Measurements from ENCODE around the gene SBDS. TPM values are rescaled to one million over a fixed set of nuclear protein-coding genes. Genes with fewer than 3 reads are reported as not detected.
"Not testable (repeated sequence)": the region's sequence is repeated elsewhere in the genome, so short reads cannot be mapped to it uniquely, and the experiment has no call there.

SBDS gene
- total RNA-seq, 2 donors from 2014 or later: 37.9 to 52.1 TPM

DNA sequence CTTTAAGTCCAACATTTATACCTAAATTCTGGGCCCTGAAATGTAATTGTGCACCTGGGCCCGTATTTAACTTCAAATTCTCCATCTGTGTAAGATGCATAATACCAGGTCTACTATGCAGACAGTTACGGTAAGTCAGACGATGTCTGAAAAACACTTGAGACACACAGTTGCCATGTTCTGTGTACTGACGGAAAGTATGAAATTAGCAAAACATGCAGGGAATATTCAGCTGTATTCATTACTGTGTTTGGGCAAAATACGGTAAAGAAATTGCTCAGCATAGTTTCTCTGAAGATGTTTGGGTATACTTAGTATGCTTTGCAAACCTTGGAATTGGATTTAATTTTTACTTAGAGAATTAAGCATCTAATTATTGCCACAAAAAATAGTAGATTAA, 17.1 kb downstream of the SBDS start:
- H3K27me3 ChIP-seq; H3K4me1 ChIP-seq; H3K27ac ChIP-seq; H3K4me3 ChIP-seq; DNase-seq; H3K36me3 ChIP-seq (replicated peaks in 1 of 2; ENCODE audit: insufficient read depth in 1 of 2, low read depth in 2 of 2); intact Hi-C loops (cut with DNase I); ATAC-seq; H3K9me3 ChIP-seq: not testable (repeated sequence)
- 96 to 100% methylated on average over 1 to 4 of the region's 5 CpGs for WGBS, 2 donors

DNA sequence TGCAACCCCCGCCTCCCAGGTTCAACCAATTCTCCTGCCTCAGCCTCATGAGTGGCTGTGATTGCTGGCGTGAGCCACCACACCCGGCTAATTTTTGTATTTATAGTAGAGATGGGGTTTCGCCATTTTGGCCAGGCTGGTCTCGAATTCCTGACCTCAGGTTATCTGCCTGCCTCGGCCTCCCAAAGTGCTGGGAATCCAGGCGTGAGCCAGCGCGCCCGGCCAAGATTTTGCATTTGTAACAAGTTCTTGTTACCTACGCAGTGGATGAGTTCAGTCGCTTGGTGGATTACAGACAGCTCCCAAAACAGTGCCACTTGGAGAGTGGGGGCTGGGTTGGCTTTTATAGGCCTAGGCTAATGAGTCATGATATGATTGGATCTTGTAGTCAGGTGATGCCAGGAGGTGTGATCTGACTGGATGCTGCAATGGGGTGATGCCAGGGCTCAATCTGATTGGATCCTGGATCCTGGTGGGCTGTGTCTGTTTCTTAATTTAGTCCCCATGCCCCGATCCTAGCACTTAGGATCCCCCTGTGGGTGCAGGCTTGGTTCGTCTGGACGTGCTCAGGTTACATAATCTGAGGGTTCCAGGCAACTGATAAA, 20.3 kb downstream of the SBDS start:
- Histone ChIP-seq H3K9me3 (peaks cover 0 to 3% (median 0%) of the 10 kb centered on the region in 3 donors), H3K4me3 (no peak overlapping the region), H3K27ac (no peak overlapping the region), H3K27me3 (no peaks in the 10 kb centered on the region), H3K4me1 (no peaks in the 10 kb centered on the region), H3K36me3 (replicated peaks in 1 of 2; ENCODE audit: insufficient read depth in 1 of 2, low read depth in 2 of 2) (no peaks in the 10 kb centered on the region)
- intact Hi-C loops (cut with DNase I): no loop called here
- TF ChIP-seq, protein P1, sequence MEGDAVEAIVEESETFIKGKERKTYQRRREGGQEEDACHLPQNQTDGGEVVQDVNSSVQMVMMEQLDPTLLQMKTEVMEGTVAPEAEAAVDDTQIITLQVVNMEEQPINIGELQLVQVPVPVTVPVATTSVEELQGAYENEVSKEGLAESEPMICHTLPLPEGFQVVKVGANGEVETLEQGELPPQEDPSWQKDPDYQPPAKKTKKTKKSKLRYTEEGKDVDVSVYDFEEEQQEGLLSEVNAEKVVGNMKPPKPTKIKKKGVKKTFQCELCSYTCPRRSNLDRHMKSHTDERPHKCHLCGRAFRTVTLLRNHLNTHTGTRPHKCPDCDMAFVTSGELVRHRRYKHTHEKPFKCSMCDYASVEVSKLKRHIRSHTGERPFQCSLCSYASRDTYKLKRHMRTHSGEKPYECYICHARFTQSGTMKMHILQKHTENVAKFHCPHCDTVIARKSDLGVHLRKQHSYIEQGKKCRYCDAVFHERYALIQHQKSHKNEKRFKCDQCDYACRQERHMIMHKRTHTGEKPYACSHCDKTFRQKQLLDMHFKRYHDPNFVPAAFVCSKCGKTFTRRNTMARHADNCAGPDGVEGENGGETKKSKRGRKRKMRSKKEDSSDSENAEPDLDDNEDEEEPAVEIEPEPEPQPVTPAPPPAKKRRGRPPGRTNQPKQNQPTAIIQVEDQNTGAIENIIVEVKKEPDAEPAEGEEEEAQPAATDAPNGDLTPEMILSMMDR (IDR thresholded peaks at IDR 0.05): no peak
- TF ChIP-seq POLR2A (IDR thresholded peaks at IDR 0.05): no peak
- ATAC-seq (no peak), DNase-seq (no peak)
- 87 to 89% methylated on average over 15 of the region's 15 CpGs for WGBS, 2 donors

DNA sequence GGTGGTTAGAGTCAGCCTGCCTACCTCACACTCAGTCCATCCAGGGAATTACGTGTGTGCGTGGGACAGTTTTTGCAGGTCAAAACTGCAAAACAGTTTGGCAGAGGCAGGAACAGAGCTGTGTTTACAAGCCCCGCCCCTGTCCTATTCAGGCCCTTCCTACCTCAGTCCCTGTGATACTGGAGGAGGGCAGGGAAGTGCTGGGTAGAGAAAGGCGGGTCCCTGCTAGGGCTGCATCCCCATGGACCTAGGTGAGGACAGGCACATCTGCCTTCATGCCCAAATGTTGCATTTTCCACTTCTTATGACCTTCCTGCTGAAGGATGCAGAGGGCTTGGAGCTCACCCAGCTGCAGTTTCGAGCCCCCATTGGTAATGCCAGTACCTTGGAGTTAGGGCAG, 25.1 kb downstream of the SBDS start:
- DNase-seq (no peak), ATAC-seq (no peak)
- intact Hi-C loops (cut with DNase I): no loop called here
- Histone ChIP-seq H3K4me1 (no peaks in the 10 kb centered on the region), H3K36me3 (replicated peaks in 1 of 2; ENCODE audit: insufficient read depth in 1 of 2, low read depth in 2 of 2) (no peaks in the 10 kb centered on the region), H3K27ac (no peak overlapping the region), H3K9me3 (no peaks in the 10 kb centered on the region), H3K27me3 (no peaks in the 10 kb centered on the region), H3K4me3 (no peak overlapping the region)
- TF ChIP-seq, protein P1 (IDR thresholded peaks at IDR 0.05): no peak
- TF ChIP-seq POLR2A (IDR thresholded peaks at IDR 0.05): no peak
- 69 to 76% methylated on average over 4 to 5 of the region's 5 CpGs for WGBS, 2 donors

DNA sequence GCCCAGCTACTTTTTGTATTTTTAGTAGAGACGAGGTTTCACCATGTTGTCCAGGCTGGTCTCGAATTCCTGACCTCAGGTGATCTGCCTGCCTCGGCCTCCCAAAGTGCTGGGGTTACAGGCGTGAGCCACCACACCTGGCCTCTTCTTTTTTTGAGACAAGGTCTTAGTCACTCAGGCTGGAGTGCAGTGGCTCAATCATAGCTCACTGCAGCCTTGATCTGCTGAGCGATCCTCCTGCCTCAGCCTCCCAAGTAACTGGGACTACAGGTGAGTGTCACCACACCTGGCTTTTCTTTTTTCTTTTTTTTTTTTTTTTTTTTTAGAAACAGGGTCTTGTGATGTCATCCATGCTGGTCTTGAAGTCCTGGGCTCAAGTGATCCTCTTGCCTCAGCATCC, 26.4 kb downstream of the SBDS start:
- H3K4me1 ChIP-seq; H3K4me3 ChIP-seq; H3K27me3 ChIP-seq; H3K36me3 ChIP-seq (replicated peaks in 1 of 2; ENCODE audit: insufficient read depth in 1 of 2, low read depth in 2 of 2); H3K9me3 ChIP-seq; ATAC-seq; H3K27ac ChIP-seq; DNase-seq; intact Hi-C loops (cut with DNase I): not testable (repeated sequence)
- 89 to 96% methylated on average over 5 of the region's 5 CpGs for WGBS, 2 donors

DNA sequence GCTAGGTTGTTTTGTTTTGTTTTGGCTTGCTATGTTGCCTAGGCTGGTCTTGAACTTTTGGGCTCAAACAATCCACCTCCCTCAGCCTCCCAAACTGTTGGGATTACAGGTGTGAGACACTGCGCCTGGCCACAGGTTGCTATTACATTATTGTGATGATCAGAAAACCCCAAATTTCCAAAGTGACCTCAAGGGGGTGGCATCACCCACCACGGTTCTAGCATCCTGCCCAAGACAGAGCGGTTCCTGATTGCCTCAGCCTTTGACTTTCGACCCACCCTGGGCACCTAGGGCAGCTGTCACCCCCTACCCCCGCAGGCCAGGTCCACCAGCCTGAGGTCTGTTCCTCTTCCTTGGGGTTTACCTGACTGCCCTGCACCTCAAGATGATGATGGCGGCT, 28.4 kb downstream of the SBDS start:
- Histone ChIP-seq H3K4me3 (no peak overlapping the region), H3K4me1 (no peaks in the 10 kb centered on the region), H3K27ac (no peak overlapping the region), H3K27me3 (no peaks in the 10 kb centered on the region), H3K9me3 (no peaks in the 10 kb centered on the region), H3K36me3 (replicated peaks in 1 of 2; ENCODE audit: insufficient read depth in 1 of 2, low read depth in 2 of 2) (no peaks in the 10 kb centered on the region)
- DNase-seq: no peak
- ATAC-seq: no peak
- intact Hi-C loops (cut with DNase I): no loop called here
- 80 to 92% methylated on average over 4 to 6 of the region's 6 CpGs for WGBS, 2 donors
- TF ChIP-seq POLR2A (IDR thresholded peaks at IDR 0.05): no peak
- TF ChIP-seq, protein P1 (IDR thresholded peaks at IDR 0.05): no peak

DNA sequence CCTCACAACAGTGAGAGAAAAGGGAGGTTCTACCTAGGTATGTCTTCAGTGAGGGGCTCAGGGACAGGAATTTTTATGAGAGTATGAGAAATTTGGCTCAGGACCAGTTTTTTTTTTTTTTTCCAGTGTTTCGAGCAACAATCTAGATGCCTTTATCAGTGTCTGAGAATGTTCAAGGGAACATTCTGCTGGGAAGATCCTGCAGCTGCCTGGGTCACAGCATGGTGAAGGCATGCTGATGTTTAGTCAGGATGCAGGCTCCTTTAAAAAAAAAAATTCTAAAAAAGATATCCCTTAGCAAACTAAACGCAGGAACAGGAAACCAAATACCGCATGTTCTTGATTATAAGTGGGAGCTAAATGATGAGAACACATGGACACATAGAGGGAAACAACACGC, 31.0 kb downstream of the SBDS start:
- Histone ChIP-seq H3K9me3 (no peaks in the 10 kb centered on the region), H3K27me3 (no peaks in the 10 kb centered on the region), H3K4me1 (no peaks in the 10 kb centered on the region), H3K27ac (no peak overlapping the region), H3K36me3 (replicated peaks in 1 of 2; ENCODE audit: insufficient read depth in 1 of 2, low read depth in 2 of 2) (no peaks in the 10 kb centered on the region), H3K4me3 (no peak overlapping the region)
- no peak for ATAC-seq
- no peak for DNase-seq
- no peak for TF ChIP-seq POLR2A (IDR thresholded peaks at IDR 0.05)
- TF ChIP-seq, protein P1 (IDR thresholded peaks at IDR 0.05): no peak
- intact Hi-C loops (cut with DNase I): no loop called here
- 23 to 43% methylated on average over 4 of the region's 4 CpGs for WGBS, 2 donors
